GM12801 (cell line): ENCODE data around the gene GTF2B.

Experiments
- CTCF ChIP-seq: IDR thresholded peaks from one replicate; pipeline ENCODE4 v1.5.1; 2011; ENCODE audit warnings: control low read depth; ENCODE audit not compliant: insufficient read length; ENCODE audit errors: extremely low read depth

GTF2B gene

GRCh38 chr1:88877382-88877825 is 14.0 kb downstream of the GTF2B start:
- TF ChIP-seq CTCF = no peak

- TF ChIP-seq CTCF = no peak
Observed at GRCh38 chr1:88876573-88877365, 14.6 kb downstream of the GTF2B start.

- TF ChIP-seq CTCF = no peak
Observed at GRCh38 chr1:88875595-88875994, 15.8 kb downstream of the GTF2B start.

GRCh38 chr1:88873737-88874349 is 17.5 kb downstream of the GTF2B start:
- no peak for TF ChIP-seq CTCF

GRCh38 chr1:88867743-88868521 is 23.4 kb downstream of the GTF2B start:
- TF ChIP-seq CTCF = no peak

- TF ChIP-seq CTCF = no peak
Observed at GRCh38 chr1:88851303-88852063, 39.9 kb downstream of the GTF2B start.
